ENCODE data around the gene SGSM2.

- TF ChIP-seq CTCF (IDR thresholded peaks at IDR 0.05; ENCODE audit: insufficient read depth, low read length) (no peak), POLR2AphosphoS5 (IDR thresholded peaks at IDR 0.05; ENCODE audit: low read depth) (no peak)
These were observed 41.6 kb downstream of the SGSM2 start for GRCh38 chr17:2378905-2379304.
